Dermis blood vessel endothelial cell (primary cell): ENCODE results near the gene CUL9. TPM values are rescaled to one million over a fixed set of nuclear protein-coding genes. Genes with fewer than 3 reads are reported as not detected.

Experiments used
- DNase-seq: peaks from one replicate; pipeline ENCODE4 v3.0.0; 2010
- total RNA-seq: library from RNA; depleted of rRNA; stranded (reverse); fragments of >200 nt; gene quantifications from 2 replicates; pipeline ENCODE4 v1.2.3, GENCODE V29; 2014

The CUL9 gene
- total RNA-seq, 1 donor from 2014 or later, result 25.9 TPM

GRCh38 chr6:43229803-43230620 lies 48.0 kb downstream of the CUL9 start:
- DNase-seq, result no peak

GRCh38 chr6:43231053-43231452 lies 49.1 kb downstream of the CUL9 start:
- no peak for DNase-seq

- DNase-seq, result no peak
These were observed 49.9 kb downstream of the CUL9 start for GRCh38 chr6:43231735-43232450.

GRCh38 chr6:43235841-43236240 lies 53.8 kb downstream of the CUL9 start:
- DNase-seq, result no peak

- DNase-seq, result no peak
These were observed 57.1 kb downstream of the CUL9 start for GRCh38 chr6:43239054-43239453.

- no peak for DNase-seq
These were observed 59.0 kb downstream of the CUL9 start for GRCh38 chr6:43240950-43241349.

GRCh38 chr6:43241446-43241845 lies 59.5 kb downstream of the CUL9 start:
- no peak for DNase-seq

GRCh38 chr6:43242908-43243663 lies 61.1 kb downstream of the CUL9 start, which contains the start of gene TTBK1:
Gene TTBK1, plus strand, starts transcription at chr6:43243481. Its CDS starts 3,180 bp downstream, at chr6:43246661.
- DNase-seq, result no peak

GRCh38 chr6:43243664-43244321 lies 61.8 kb downstream of the CUL9 start:
- no peak for DNase-seq

GRCh38 chr6:43246301-43247113 lies 64.5 kb downstream of the CUL9 start:
- peak; percentile 61 for DNase-seq

- DNase-seq, result peak; percentile 71
These were observed 65.4 kb downstream of the CUL9 start for GRCh38 chr6:43247114-43247999.

- no peak for DNase-seq
These were observed 66.1 kb downstream of the CUL9 start for GRCh38 chr6:43248101-43248500.

- DNase-seq, result no peak
These were observed 66.8 kb downstream of the CUL9 start for GRCh38 chr6:43248791-43249190.

- no peak for DNase-seq
These were observed 69.0 kb downstream of the CUL9 start for GRCh38 chr6:43250992-43251373.

GRCh38 chr6:43253401-43253800 lies 71.4 kb downstream of the CUL9 start:
- no peak for DNase-seq

GRCh38 chr6:43254138-43254817 lies 72.3 kb downstream of the CUL9 start:
- DNase-seq, result no peak

GRCh38 chr6:43254846-43255245 lies 72.8 kb downstream of the CUL9 start:
- no peak for DNase-seq

- no peak for DNase-seq
These were observed 73.5 kb downstream of the CUL9 start for GRCh38 chr6:43255408-43256054.

- DNase-seq, result no peak
These were observed 74.8 kb downstream of the CUL9 start for GRCh38 chr6:43256670-43257366.
